GM18499 (cell line): ENCODE data around the gene WDR5B.
"Not testable (repeated sequence)": the region's sequence is repeated elsewhere in the genome, so short reads cannot be mapped to it uniquely, and the experiment has no call there.

Experiments used
- ATAC-seq: cut with Tn5 transposase; IDR thresholded peaks from one replicate; pipeline ENCODE4 v1.9.1; 2021; ENCODE audit warnings: moderate number of reproducible peaks; ENCODE audit not compliant: insufficient read depth, unreplicated experiment

The WDR5B gene

DNA sequence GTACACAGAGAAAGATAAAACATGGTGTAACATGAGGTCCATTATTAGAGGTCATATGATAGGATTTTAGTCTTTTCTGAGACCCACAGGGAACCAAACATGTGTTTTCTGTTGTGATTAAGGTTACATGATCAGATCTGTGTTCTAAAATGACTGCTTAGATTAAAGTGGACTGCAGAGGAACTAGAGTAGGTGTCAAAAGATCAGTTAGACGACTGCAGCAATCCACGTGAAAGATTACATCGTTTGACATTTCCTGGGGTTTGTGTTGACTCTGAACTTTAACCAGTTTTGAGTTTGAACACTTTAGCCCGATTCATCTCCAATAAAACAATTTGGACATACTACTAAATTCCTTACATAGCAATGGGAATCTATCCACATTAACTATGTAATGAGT is 37.9 kb downstream of the WDR5B start:
- ATAC-seq: no peak

DNA sequence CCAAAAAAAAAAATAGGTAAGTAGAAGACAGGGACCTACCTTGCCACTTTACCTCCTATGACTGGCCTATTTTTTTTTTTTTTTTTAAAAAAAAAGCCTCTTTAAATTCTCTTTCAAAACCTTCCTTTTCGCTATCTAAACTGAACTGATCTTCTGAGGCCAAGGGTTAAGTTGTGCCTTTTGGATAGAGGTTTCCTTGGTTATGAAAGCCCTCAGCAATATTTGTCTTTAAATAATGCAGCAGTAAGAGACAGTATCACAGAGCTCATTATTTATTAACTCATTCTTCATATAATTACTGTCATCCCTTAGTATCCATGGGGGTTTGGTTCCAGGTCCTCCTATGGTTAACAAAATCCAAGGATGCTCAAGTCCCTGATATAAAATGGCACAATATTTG is 41.8 kb downstream of the WDR5B start:
- ATAC-seq: no peak

DNA sequence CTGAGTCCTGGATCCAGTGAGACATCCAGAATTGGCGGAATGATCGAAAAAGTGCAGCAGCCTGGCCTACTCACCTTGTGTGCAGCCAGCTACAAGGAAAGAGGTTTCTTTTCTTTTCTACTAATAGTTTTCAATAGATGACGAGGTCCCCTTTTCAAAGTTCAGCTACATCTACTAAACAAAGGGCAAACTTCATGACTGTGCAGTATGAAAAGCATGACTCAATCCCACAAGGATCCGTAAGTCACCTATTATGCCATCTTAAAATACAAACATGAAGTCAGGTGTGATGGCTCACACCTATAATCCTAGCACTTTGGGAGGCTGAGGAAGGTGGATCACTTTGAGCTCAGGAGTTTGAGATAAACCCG is 49.5 kb downstream of the WDR5B start:
- no peak for ATAC-seq

- ATAC-seq: not testable (repeated sequence)
These were observed 50.1 kb downstream of the WDR5B start for GRCh38 chr3:122365582-122366378.

DNA sequence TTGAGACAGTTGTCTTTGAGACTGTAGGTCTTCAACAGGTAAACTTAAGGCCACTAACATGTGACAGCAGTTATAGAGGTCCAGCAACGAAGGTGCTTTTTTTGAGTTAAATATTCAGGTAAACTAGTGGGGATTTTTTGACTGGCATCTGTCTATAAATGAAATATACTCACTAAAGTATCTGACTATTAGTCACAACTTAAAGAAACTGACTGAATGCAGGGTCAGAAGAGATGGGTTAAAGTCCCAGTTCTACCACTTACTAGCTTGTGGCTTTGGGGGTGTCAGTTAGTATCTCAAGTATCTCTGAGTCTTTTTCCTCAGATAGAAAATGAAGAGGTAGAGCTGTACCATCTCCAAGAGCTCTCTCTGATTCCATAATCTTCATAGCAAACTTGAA is 50.8 kb downstream of the WDR5B start:
- no peak for ATAC-seq

- ATAC-seq: no peak
These were observed 51.4 kb downstream of the WDR5B start for GRCh38 chr3:122364490-122364889.
